ENCODE measurements around the gene PIGK.

DNA sequence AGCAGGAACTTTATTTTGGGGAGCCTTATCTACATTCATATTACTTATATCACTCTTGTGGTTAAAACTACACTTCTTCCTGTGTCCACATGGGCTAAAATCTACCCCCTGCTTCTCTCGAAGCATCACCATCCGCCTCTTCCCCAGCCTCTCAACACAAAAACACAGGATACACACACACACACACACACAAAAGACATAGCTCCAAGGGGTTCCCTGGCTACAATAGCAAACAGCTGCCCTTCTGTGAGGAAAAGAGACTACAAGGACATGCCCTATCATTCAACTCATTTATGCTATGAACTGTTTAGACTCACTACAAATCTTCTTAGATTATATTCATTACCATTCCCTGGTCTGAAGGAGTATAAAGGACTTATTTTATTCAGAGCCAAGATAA, 155.0 kb downstream of the PIGK start:
- TF ChIP-seq TCF12 (IDR thresholded peaks at IDR 0.05; ENCODE audit: low read depth) (no peak), RAD21 (IDR thresholded peaks at IDR 0.05; ENCODE audit: low read depth) (no peak), EP300 (IDR thresholded peaks at IDR 0.05; ENCODE audit: borderline replicate concordance) (no peak)
- TF ChIP-seq, protein P1, sequence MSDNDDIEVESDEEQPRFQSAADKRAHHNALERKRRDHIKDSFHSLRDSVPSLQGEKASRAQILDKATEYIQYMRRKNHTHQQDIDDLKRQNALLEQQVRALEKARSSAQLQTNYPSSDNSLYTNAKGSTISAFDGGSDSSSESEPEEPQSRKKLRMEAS (IDR thresholded peaks at IDR 0.05): no peak
